ENCODE results near the gene PCNX1.

GRCh38 chr14:70952485-70952884 is 45.2 kb downstream of the PCNX1 start:
- TF ChIP-seq CTCF (IDR thresholded peaks at IDR 0.05; ENCODE audit: low read depth, low read length, missing input control) (no peak), ATF3 (IDR thresholded peaks at IDR 0.05) (no peak), MAX (IDR thresholded peaks at IDR 0.05) (no peak), TAF1 (conservative IDR thresholded peaks at IDR 0.05) (no peak), RAD21 (IDR thresholded peaks at IDR 0.05) (no peak), RXRA (IDR thresholded peaks at IDR 0.05) (no peak), SP1 (IDR thresholded peaks at IDR 0.05) (no peak), HNF4A (conservative IDR thresholded peaks at IDR 0.05) (no peak), REST (IDR thresholded peaks at IDR 0.05) (no peak), FOXA2 (IDR thresholded peaks at IDR 0.05) (no peak)

Data from liver (tissue), 3 donors.